Uterus (tissue), 4 donors: ENCODE measurements around the gene SGK2. TPM values are rescaled to one million over a fixed set of nuclear protein-coding genes. Genes with fewer than 3 reads are reported as not detected.

Experiments
- DNase-seq, 2 donors: peaks; one replicate each; pipeline ENCODE4 v3.0.0-alpha.2; 2019 to 2020
- H3K27ac ChIP-seq, 2 donors: fragments of 200-600 bp; sonication (generic); 1 replicate in 1 of 2; 2 replicates in 1 of 2; pipeline ENCODE4 v1.5.1; 2016 to 2018
- H3K27me3 ChIP-seq, 2 donors: fragments of 200-600 bp; sonication (generic); one replicate each; pipeline ENCODE4 v1.5.1; 2018 to 2019; ENCODE audit warnings: control low read depth in 1 of 2
- H3K36me3 ChIP-seq, 2 donors: fragments of 200-600 bp; sonication (generic); one replicate each; pipeline ENCODE4 v1.5.1; 2019; ENCODE audit warnings: control low read depth in 1 of 2
- H3K4me1 ChIP-seq, 2 donors: fragments of 200-600 bp; sonication (generic); one replicate each; pipeline ENCODE4 v1.5.1; 2018 to 2019; ENCODE audit warnings: control low read depth in 1 of 2
- H3K4me3 ChIP-seq, 2 donors: fragments of 200-600 bp; sonication (generic); 1 replicate in 1 of 2; 2 replicates in 1 of 2; pipeline ENCODE4 v1.5.1; 2018 to 2019; ENCODE audit warnings: mild to moderate bottlenecking in 1 of 2
- H3K9me3 ChIP-seq, 2 donors: fragments of 200-600 bp; sonication (generic); one replicate each; pipeline ENCODE4 v1.5.1; 2019; ENCODE audit warnings: control low read depth in 1 of 2
- CTCF ChIP-seq, 4 experiments: fragments of 200-600 bp in 2 of 4; fragments of 450-650 bp in 2 of 4; sonication (generic) in 2 of 4; IDR thresholded peaks; one replicate each; pipeline ENCODE4 v1.5.1; 2016 to 2019; ENCODE audit warnings: antibody characterized with exemption in 4 of 4, mild to moderate bottlenecking in 2 of 4, moderate library complexity in 1 of 4
- POLR2A ChIP-seq, 2 donors: fragments of 450-650 bp; IDR thresholded peaks; one replicate each; pipeline ENCODE4 v1.6.1; 2016; ENCODE audit warnings: antibody characterized with exemption in 2 of 2, mild to moderate bottlenecking in 1 of 2, moderate library complexity in 1 of 2
- intact Hi-C: fragments of 100-400 bp; cut with DNase I; formaldehyde crosslinking; loops from one replicate; pipeline ENCODE4 v1.15.1; 2023; ENCODE audit warnings: low total_unique reads
- total RNA-seq, 4 donors: library from RNA; depleted of rRNA in 3 of 4; stranded (reverse); fragments of >200 nt in 3 of 4; gene quantifications; one replicate each; pipeline versions ENCODE4 v1.1.0 to v1.2.4, GENCODE V29; 2014 to 2023
- donor health status: DM: yes; HTN: yes; CAD: no.

SGK2 gene
- total RNA-seq, 4 donors from 2014 or later = 0.77 to 5.9 (median 2.4) TPM; not detected in 1

DNA sequence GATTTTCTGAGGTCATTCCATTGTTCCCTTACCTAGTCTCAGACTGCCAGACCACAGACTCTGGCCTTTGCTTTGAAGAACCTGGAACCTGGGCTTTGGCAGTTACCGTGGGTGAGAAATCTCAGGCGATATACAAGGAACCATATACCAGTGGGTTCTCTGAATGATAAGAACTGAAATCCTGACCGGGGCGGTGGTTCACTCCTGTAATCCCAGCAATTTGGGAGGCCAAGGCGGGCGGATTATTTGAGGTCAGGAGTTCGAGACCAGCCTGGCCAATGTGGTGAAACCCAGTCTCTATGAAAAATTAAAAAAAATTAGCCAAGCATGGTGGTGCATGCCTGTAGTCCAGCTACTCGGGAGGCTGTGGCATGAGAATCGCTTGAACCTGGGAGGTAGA lies 14.3 kb upstream of the SGK2 start:
- H3K4me3 ChIP-seq = no peak overlapping the region
- H3K27ac ChIP-seq = no peak overlapping the region
- DNase-seq = no peak
- TF ChIP-seq POLR2A (IDR thresholded peaks at IDR 0.05) (no peak), CTCF (IDR thresholded peaks at IDR 0.05) (no peak)
- no peaks in the 10 kb centered on the region for H3K9me3 ChIP-seq
- no peaks in the 10 kb centered on the region for H3K36me3 ChIP-seq
- H3K27me3 ChIP-seq = no peaks in the 10 kb centered on the region
- intact Hi-C loops = no loop called here
- no peaks in the 10 kb centered on the region for H3K4me1 ChIP-seq

DNA sequence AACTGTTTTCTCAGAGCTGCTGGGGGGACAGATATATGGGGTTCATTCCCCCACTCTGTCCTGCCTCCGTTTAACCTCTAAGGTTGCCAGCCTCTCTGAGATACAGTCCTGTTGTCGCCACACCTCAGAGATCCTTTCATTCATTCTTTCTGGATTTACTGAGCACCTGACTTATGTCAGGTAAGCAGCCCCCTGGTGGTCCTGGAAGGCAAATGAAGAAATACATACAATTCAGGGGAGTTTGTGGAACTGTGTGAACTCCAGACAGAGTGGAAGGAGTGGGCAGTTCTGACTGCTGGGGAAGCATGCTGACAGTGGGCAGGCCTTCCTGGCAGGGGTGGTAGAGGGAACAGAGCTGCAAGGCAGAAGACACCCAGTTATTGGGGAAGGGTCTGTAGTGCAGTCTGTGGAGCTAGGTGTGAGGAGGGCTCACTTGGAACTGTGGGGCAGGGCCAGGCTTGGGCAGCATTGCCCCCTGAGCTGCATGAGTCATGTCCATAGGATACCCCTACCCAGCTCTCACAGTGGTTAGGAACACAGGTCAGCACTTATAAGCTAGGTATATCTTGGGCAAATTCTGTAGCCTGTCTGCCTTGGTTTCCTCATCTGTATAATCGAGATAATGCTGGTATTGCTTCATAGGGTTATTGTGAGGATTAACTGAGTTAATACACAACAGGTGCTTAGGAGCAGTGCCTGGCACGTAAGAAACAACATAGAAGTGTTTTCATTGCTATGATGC lies 12.8 kb upstream of the SGK2 start:
- TF ChIP-seq POLR2A (IDR thresholded peaks at IDR 0.05) (no peak), CTCF (IDR thresholded peaks at IDR 0.05) (no peak)
- H3K4me1 ChIP-seq = no peaks in the 10 kb centered on the region
- no peak overlapping the region for H3K27ac ChIP-seq
- H3K27me3 ChIP-seq = no peaks in the 10 kb centered on the region
- no peaks in the 10 kb centered on the region for H3K9me3 ChIP-seq
- intact Hi-C loops = no loop called here
- H3K4me3 ChIP-seq = no peak overlapping the region
- DNase-seq = no peak
- H3K36me3 ChIP-seq = no peaks in the 10 kb centered on the region

DNA sequence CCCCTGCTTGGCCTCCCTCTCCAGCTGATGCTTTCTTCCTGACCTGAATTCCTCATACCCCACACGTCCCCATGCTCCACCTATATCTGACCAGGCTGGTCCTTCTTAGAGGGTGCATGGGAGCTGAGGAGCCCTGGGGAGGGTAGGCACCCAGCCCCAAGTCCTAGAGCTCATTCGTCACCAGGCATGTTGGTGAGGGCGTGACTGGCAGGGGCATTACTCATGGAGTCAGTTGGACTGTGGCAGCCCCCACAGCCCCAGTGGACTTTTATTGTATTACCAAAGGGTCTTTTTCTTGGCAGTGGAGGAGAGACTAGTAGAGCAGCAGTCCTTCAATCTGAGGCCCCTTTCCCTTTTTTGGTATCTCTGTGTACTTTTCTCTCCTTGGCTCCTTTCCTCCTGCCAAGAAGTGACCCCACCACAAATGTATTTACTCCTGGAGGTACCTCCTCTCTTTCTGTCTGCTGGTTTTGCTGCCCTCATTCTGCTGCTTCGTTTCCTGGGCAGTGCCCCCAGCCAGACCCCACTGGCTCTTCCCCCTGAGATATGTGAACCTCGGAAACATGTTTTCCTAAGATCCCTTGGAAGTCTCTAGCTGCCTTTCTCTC lies 10.4 kb upstream of the SGK2 start:
- H3K4me3 ChIP-seq = no peak overlapping the region
- no peaks in the 10 kb centered on the region for H3K36me3 ChIP-seq
- TF ChIP-seq POLR2A (IDR thresholded peaks at IDR 0.05) (no peak), CTCF (IDR thresholded peaks at IDR 0.05) (no peak)
- intact Hi-C loops = no loop called here
- no peaks in the 10 kb centered on the region for H3K9me3 ChIP-seq
- no peaks in the 10 kb centered on the region for H3K4me1 ChIP-seq
- no peak overlapping the region for H3K27ac ChIP-seq
- no peaks in the 10 kb centered on the region for H3K27me3 ChIP-seq
- no peak for DNase-seq

DNA sequence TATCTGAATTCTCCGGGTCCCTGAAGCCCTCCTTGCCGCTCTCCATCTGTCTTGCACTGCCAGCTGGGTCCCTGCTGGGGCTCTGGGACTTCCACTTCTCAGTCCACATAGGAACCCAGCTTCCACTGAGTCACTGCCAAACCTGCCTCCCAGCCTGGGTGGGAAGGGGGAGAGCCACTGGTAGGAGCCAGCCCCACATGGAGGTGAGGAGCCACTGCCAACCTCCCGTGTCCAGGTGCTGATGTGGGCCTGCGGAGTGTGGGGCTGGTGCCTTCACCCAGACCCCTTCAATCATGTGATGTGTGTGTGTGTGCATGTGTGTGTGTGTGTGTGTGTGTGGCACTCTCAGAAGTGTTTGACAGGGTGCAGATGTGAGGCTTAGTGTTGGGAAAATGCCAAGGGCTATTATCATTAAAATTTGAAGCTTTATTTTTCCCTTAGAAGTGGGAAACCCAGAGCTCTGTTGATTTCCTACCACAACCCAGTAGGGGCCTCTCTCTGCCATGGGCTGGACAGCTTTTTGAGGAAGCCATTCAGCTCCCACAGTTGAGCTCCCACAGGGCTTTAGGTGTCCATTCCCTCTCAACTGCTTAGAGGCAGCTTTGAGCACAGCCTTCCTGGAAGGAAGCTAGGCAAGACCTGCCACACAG lies 9.3 kb upstream of the SGK2 start:
- H3K9me3 ChIP-seq = no peaks in the 10 kb centered on the region
- DNase-seq = no peak

More for the DNA sequence above, 9.3 kb upstream of the SGK2 start:
- no peaks in the 10 kb centered on the region for H3K36me3 ChIP-seq
- intact Hi-C loops = no loop called here
- no peak overlapping the region for H3K27ac ChIP-seq
- H3K4me3 ChIP-seq = no peak overlapping the region
- TF ChIP-seq CTCF (IDR thresholded peaks at IDR 0.05) = no peak
- H3K4me1 ChIP-seq = no peaks in the 10 kb centered on the region
- no peaks in the 10 kb centered on the region for H3K27me3 ChIP-seq
